Epidermal melanocyte (primary cell): Measurements from ENCODE around the gene PIGBOS1.

Experiments
- DNase-seq: peaks from one replicate; pipeline ENCODE4 v3.0.0; 2011; ENCODE audit warnings: low spot score; ENCODE audit not compliant: insufficient read length

PIGBOS1 gene

DNA sequence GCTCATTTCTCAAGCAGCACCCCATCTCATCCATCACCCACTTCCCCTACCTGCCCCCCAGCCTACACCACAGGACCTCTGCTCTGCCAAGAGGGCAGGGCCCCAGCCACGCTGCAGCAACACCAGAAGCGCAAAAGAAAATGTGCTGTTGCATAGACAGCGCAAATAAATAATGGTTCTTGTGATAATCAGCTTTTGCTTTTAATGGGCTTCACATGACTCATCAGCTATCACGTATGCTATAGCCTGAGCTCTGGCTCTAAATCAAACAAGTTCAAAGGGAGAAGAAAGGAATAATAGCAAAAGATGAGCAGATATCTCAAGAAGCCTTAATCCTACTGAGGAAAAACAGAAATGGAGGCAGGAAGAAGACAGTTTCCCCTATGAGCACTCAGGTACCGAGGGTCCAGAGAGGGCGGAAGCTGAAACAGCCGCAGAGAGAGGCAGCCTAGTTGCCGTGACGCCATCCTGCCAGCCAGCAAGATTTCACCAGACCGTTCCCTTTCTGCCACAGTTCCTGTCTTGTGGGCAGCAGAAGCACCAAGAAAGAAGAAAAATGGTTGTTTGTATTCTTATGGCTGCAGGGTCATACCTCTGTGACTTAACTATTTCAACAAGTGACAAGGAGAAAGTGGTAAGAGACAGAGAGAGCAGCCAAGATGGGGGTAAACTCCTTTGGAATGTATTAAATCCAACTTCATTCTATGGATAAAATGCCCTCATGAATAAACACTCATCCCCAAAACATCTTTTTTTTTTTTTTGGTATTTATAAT lies 51.3 kb downstream of the PIGBOS1 start:
- no peak for DNase-seq
